HepG2 (cell line): ENCODE data around the gene CYP4F2. TPM values are rescaled to one million over a fixed set of nuclear protein-coding genes. Genes with fewer than 3 reads are reported as not detected.
A peak's percentile ranks its signal among the peaks of the same experiment; 100 is the strongest.

Experiments
- AKAP8 ChIP-seq: sonication (generic); formaldehyde crosslinking; IDR thresholded peaks from 2 replicates; pipeline ENCODE4 v1.5.1; 2020; ENCODE audit warnings: mild to moderate bottlenecking, missing genetic modification reagents
- CEBPB ChIP-seq: IDR thresholded peaks from 2 replicates; pipeline ENCODE4 v1.6.1; 2011; ENCODE audit warnings: low read depth, low read length, improper control_type of control experiment, borderline replicate concordance
- DNMT3B ChIP-seq: conservative IDR thresholded peaks from 2 replicates; pipeline ENCODE4 v1.6.1; 2016; ENCODE audit warnings: missing biosample characterization, control low read depth
- FLYWCH1 ChIP-seq: sonication (generic); formaldehyde crosslinking; IDR thresholded peaks from 2 replicates; pipeline ENCODE4 v1.8.1; 2023; ENCODE audit warnings: mild to moderate bottlenecking, missing genetic modification reagents
- KDM6A ChIP-seq: IDR thresholded peaks from 2 replicates; pipeline ENCODE4 v1.6.1; 2016; ENCODE audit warnings: low read depth
- KMT2A ChIP-seq: sonication (generic); formaldehyde crosslinking; IDR thresholded peaks from 2 replicates; pipeline ENCODE4 v1.4.0; 2020; ENCODE audit warnings: missing genetic modification reagents
- NPAS2 ChIP-seq: sonication (generic); formaldehyde crosslinking; IDR thresholded peaks from 2 replicates; pipeline ENCODE4 v1.8.0; 2022; ENCODE audit warnings: mild to moderate bottlenecking, missing genetic modification reagents, borderline replicate concordance
- PAX8 ChIP-seq: sonication (generic); formaldehyde crosslinking; IDR thresholded peaks from 2 replicates; pipeline ENCODE4 v1.8.0; 2022; ENCODE audit warnings: mild to moderate bottlenecking, missing genetic modification reagents, borderline replicate concordance
- POLR2AphosphoS5 ChIP-seq: IDR thresholded peaks from 2 replicates; pipeline ENCODE4 v1.6.1; 2012; ENCODE audit warnings: low read depth, low read length
- PRPF4 ChIP-seq: fragments of 200-400 bp; formaldehyde crosslinking; IDR thresholded peaks from 2 replicates; pipeline ENCODE4 v1.6.1; 2016; ENCODE audit warnings: low read length, low read depth; ENCODE audit not compliant: poor library complexity, severe bottlenecking
- REL ChIP-seq: sonication (generic); formaldehyde crosslinking; conservative IDR thresholded peaks from 2 replicates; pipeline ENCODE4 v1.8.0; 2022; ENCODE audit warnings: mild to moderate bottlenecking, missing genetic modification reagents, moderate library complexity
- SATB2 ChIP-seq: sonication (generic); formaldehyde crosslinking; IDR thresholded peaks from 2 replicates; pipeline ENCODE4 v1.5.0; 2020; ENCODE audit warnings: missing genetic modification reagents
- SIN3B ChIP-seq: fragments of 150-350 bp; IDR thresholded peaks from 2 replicates; pipeline ENCODE4 v1.6.1; 2014; ENCODE audit warnings: low read length
- TGIF2 ChIP-seq: IDR thresholded peaks from 2 replicates; pipeline ENCODE4 v1.6.1; 2016; ENCODE audit warnings: control low read depth, missing compliant biosample characterization
- ZBTB1 ChIP-seq: sonication (generic); formaldehyde crosslinking; IDR thresholded peaks from 2 replicates; pipeline ENCODE4 v1.4.0; 2020; ENCODE audit warnings: missing genetic modification reagents, borderline replicate concordance
- ZBTB20 ChIP-seq: sonication (generic); formaldehyde crosslinking; IDR thresholded peaks from 2 replicates; pipeline ENCODE4 v1.8.1; 2023; ENCODE audit warnings: missing genetic modification reagents, low read depth, mild to moderate bottlenecking, borderline replicate concordance
- ZFP36 ChIP-seq: fragments of 150-350 bp; IDR thresholded peaks from 2 replicates; pipeline ENCODE4 v1.6.1; 2018; ENCODE audit warnings: borderline replicate concordance, low read length, low read depth; ENCODE audit not compliant: partially characterized antibody
- ZNF260 ChIP-seq: sonication (generic); formaldehyde crosslinking; IDR thresholded peaks from 2 replicates; pipeline ENCODE4 v1.4.0; 2020; ENCODE audit warnings: missing genetic modification reagents, low read depth, mild to moderate bottlenecking, borderline replicate concordance
- ZNF329 ChIP-seq: sonication (generic); formaldehyde crosslinking; IDR thresholded peaks from 2 replicates; pipeline ENCODE4 v1.9.0; 2021; ENCODE audit warnings: low read depth, mild to moderate bottlenecking, missing genetic modification reagents
- ZNF343 ChIP-seq: sonication (generic); formaldehyde crosslinking; IDR thresholded peaks from 2 replicates; pipeline ENCODE4 v1.4.0; 2020; ENCODE audit warnings: mild to moderate bottlenecking, missing genetic modification reagents
- ZNF589 ChIP-seq: sonication (generic); formaldehyde crosslinking; conservative IDR thresholded peaks from 2 replicates; pipeline ENCODE4 v1.8.0; 2022; ENCODE audit warnings: mild to moderate bottlenecking, moderate library complexity, missing genetic modification reagents
- ZNF619 ChIP-seq: sonication (generic); formaldehyde crosslinking; IDR thresholded peaks from 2 replicates; pipeline ENCODE4 v1.4.0; 2020; ENCODE audit warnings: mild to moderate bottlenecking, missing genetic modification reagents
- ZNF652 ChIP-seq: IDR thresholded peaks from 2 replicates; pipeline ENCODE4 v1.6.1; 2016; ENCODE audit warnings: low read depth, borderline replicate concordance
- ZNF781 ChIP-seq: sonication (generic); formaldehyde crosslinking; IDR thresholded peaks from 2 replicates; pipeline ENCODE4 v1.5.1; 2020; ENCODE audit warnings: borderline replicate concordance, mild to moderate bottlenecking, missing genetic modification reagents; ENCODE audit errors: not compliant biosample characterization
- ZNF878 ChIP-seq: sonication (generic); formaldehyde crosslinking; IDR thresholded peaks from 2 replicates; pipeline ENCODE4 v1.8.1; 2023; ENCODE audit warnings: mild to moderate bottlenecking, missing genetic modification reagents, moderate library complexity
- ZSCAN12 ChIP-seq: sonication (generic); formaldehyde crosslinking; IDR thresholded peaks from 2 replicates; pipeline ENCODE4 v1.9.0; 2021; ENCODE audit warnings: mild to moderate bottlenecking, missing genetic modification reagents
- polyA plus RNA-seq, 8 experiments: library from polyadenylated mRNA; depleted of rRNA in 3 of 8; stranded (reverse) in 7 of 8; unstranded in 1 of 8; fragments of >200 nt; fragmentation: Illumina TruSeq in 4 of 8; extraction: Trizol in 4 of 8; gene quantifications; 2 replicates each; pipeline versions ENCODE4 v1.2.1 to v1.2.3, GENCODE V29; 2011 to 2016; ENCODE audit warnings: low read depth in 4 of 8, missing spikeins in 1 of 8, mixed read lengths in 1 of 8; ENCODE audit not compliant: insufficient read depth in 1 of 8
- total RNA-seq, 5 experiments: library from RNA; depleted of rRNA; stranded (reverse); fragments of >200 nt; fragmentation: Illumina TruSeq; extraction: Trizol; gene quantifications; 2 replicates each; pipeline ENCODE4 v1.2.3, GENCODE V29; 2016; ENCODE audit warnings: low read depth in 1 of 5
- TF ChIP-seq, protein P1 (sequence below): sonication (generic); formaldehyde crosslinking; IDR thresholded peaks from 2 replicates; pipeline ENCODE4 v1.4.0; 2020; ENCODE audit warnings: missing genetic modification reagents
- TF ChIP-seq, protein P2 (sequence below): IDR thresholded peaks from 2 replicates; pipeline ENCODE4 v1.6.1; 2018; ENCODE audit warnings: missing genetic modification reagents, mild to moderate bottlenecking, missing compliant biosample characterization

Gene CYP4F2
- total and polyA plus RNA-seq, 2 of the 13 experiments (the other 11 are each of a cell fraction or from before 2014, with no cell fraction given): 3.7 to 3.9 TPM

- TF ChIP-seq KMT2A (CRISPR knock-in tag) (no peak), ZNF619 (CRISPR knock-in tag) (no peak), CEBPB (no peak), TGIF2 (CRISPR knock-in tag) (no peak), ZNF589 (no peak), PAX8 (CRISPR knock-in tag) (no peak; the same call in 1 of the 2 replicates), ZNF781 (CRISPR knock-in tag) (peak; percentile 38), POLR2AphosphoS5 (peak; percentile 37; the same call in 1 of the 2 replicates), FLYWCH1 (no peak), ZSCAN12 (CRISPR knock-in tag) (no peak), NPAS2 (CRISPR knock-in tag) (no peak), ZBTB20 (CRISPR knock-in tag) (no peak), DNMT3B (CRISPR knock-in tag) (no peak), PRPF4 (no peak), ZNF652 (CRISPR knock-in tag) (no peak), ZFP36 (no peak), ZNF329 (CRISPR knock-in tag) (no peak), KDM6A (no peak; the same call in 1 of the 2 replicates), SATB2 (CRISPR knock-in tag) (no peak), REL (CRISPR knock-in tag) (no peak), ZNF878 (CRISPR knock-in tag) (no peak), AKAP8 (CRISPR knock-in tag) (0 out of 2 replicates have a peak, but pooled peaks have one; percentile 25), SIN3B (no peak), ZBTB1 (CRISPR knock-in tag) (no peak), ZNF343 (no peak), ZNF260 (CRISPR knock-in tag) (no peak)
- TF ChIP-seq, protein P1, sequence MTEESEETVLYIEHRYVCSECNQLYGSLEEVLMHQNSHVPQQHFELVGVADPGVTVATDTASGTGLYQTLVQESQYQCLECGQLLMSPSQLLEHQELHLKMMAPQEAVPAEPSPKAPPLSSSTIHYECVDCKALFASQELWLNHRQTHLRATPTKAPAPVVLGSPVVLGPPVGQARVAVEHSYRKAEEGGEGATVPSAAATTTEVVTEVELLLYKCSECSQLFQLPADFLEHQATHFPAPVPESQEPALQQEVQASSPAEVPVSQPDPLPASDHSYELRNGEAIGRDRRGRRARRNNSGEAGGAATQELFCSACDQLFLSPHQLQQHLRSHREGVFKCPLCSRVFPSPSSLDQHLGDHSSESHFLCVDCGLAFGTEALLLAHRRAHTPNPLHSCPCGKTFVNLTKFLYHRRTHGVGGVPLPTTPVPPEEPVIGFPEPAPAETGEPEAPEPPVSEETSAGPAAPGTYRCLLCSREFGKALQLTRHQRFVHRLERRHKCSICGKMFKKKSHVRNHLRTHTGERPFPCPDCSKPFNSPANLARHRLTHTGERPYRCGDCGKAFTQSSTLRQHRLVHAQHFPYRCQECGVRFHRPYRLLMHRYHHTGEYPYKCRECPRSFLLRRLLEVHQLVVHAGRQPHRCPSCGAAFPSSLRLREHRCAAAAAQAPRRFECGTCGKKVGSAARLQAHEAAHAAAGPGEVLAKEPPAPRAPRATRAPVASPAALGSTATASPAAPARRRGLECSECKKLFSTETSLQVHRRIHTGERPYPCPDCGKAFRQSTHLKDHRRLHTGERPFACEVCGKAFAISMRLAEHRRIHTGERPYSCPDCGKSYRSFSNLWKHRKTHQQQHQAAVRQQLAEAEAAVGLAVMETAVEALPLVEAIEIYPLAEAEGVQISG (CRISPR knock-in tag): no peak
- TF ChIP-seq, protein P2, sequence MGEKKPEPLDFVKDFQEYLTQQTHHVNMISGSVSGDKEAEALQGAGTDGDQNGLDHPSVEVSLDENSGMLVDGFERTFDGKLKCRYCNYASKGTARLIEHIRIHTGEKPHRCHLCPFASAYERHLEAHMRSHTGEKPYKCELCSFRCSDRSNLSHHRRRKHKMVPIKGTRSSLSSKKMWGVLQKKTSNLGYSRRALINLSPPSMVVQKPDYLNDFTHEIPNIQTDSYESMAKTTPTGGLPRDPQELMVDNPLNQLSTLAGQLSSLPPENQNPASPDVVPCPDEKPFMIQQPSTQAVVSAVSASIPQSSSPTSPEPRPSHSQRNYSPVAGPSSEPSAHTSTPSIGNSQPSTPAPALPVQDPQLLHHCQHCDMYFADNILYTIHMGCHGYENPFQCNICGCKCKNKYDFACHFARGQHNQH (CRISPR knock-in tag): no peak
Measured at GRCh38 chr19:15934332-15935078, 36.6 kb upstream of the CYP4F2 start, which contains the start of gene CYP4F11 (continued).
